Omental fat pad (tissue), 4 donors: ENCODE results near the gene AGRN. TPM values are rescaled to one million over a fixed set of nuclear protein-coding genes. Genes with fewer than 3 reads are reported as not detected.
A peak's percentile ranks its signal among the peaks of the same experiment; 100 is the strongest.

Experiments used
- ATAC-seq: fragments of 150-250 bp; one replicate; pipeline ENCODE4 v1.9.1; 2016; ENCODE audit warnings: mild to moderate bottlenecking, moderate library complexity; ENCODE audit not compliant: low FRiP score
- DNase-seq: peaks from one replicate; pipeline ENCODE4 v3.0.0-alpha.2; 2019; ENCODE audit warnings: low spot score
- CTCF ChIP-seq, 3 donors: fragments of 450-650 bp; IDR thresholded peaks; one replicate each; pipeline ENCODE4 v1.5.1; 2016 to 2017; ENCODE audit warnings: antibody characterized with exemption in 3 of 3, mild to moderate bottlenecking in 3 of 3, moderate library complexity in 2 of 3
- total RNA-seq, 4 donors: library from RNA; depleted of rRNA; stranded (reverse); fragments of >200 nt; gene quantifications; one replicate each; pipeline ENCODE4 v1.1.0, GENCODE V29; 2016

The AGRN gene
- total RNA-seq, 4 donors from 2014 or later = 17.2 to 42.3 (median 22.6) TPM

- ATAC-seq = no peak
- no peak for DNase-seq
- no peak for TF ChIP-seq CTCF (IDR thresholded peaks at IDR 0.05)
Observed at GRCh38 chr1:978835-979743, 40.8 kb upstream of the AGRN start.

DNA sequence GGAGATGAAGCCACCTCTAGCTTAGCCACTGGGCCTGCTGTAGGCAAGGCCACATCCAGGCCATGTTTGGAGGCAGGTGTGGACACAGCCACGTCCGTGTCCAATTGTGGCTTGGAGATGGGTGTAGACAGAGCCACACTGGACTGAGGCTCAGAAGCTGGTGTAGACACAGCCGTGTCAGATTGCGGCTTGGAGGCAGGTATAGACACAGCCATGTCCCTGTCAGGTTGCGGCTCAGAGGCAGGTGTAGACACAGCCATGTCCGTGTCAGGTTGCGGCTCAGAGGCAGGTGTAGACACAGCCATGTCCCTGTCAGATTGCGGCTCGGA is 40.2 kb upstream of the AGRN start:
- no peak for TF ChIP-seq CTCF (IDR thresholded peaks at IDR 0.05)
- DNase-seq (no peak), ATAC-seq (no peak)

DNA sequence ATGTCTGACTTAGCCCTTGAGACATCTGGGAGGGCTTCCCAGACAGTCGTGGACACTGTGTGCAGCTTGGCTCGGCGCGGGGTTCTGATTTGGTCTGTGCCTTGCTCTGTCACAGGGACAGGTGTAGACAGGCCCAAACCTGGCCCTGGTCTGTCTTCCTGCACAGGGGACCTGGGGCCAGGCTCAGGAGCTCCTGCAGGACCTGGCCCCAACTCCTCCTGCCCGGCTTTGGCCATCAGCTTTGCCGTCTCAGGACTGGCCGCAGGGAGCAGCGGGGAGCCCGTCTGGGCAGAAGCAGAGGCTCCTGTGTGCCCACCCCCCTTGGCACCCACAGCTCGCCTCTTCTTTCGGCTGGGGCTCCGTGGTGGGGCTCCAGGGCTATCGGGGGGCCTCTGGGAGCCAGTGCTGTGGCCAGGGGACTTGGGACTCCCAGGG is 39.8 kb upstream of the AGRN start:
- TF ChIP-seq CTCF (IDR thresholded peaks at IDR 0.05) = no peak
- ATAC-seq (no peak), DNase-seq (no peak)

GRCh38 chr1:980602-981395 is 39.1 kb upstream of the AGRN start:
- no peak for DNase-seq
- TF ChIP-seq CTCF (IDR thresholded peaks at IDR 0.05) = no peak
- ATAC-seq = no peak

GRCh38 chr1:981491-981954 is 38.4 kb upstream of the AGRN start:
- no peak for DNase-seq
- no peak for TF ChIP-seq CTCF (IDR thresholded peaks at IDR 0.05)
- ATAC-seq = peak; percentile 22

DNA sequence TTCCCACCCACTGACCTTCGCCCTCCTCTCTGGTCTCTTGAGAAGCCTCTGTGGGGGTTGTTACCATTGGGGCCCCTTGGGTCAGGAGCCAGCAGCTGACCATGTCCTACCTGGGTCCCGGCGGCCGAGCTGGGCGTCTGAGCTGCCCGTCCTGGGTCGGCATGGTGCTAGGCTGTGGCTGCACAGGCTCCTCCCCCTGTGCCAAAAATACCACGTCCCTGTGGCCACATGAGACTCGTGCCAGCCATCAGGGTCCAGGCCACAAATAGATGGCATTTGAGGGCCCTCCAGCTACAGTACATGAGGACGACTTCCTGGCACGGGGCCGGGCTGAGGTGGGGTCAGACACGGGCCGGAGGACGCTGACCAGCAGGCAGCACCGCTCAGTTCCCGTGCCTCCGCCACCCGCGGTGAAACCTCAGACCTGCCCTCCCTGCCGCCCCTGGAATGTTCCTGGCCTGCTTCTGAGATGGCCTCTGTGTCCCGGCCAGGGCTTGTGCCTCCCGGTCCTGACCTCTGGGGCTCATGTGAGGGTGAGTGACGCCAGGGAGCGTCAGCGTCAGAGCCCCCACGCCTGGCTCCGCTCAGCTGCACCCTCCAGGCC is 37.9 kb upstream of the AGRN start, which contains the start of gene PERM1:
Gene PERM1, minus strand, starts transcription at position 139 of the 604 bp plus-strand sequence. CDS start 1,064 bp downstream, outside the sequence.
- ATAC-seq (no peak), DNase-seq (no peak)
- no peak for TF ChIP-seq CTCF (IDR thresholded peaks at IDR 0.05)
